Measurements from ENCODE around the gene SLC25A11.

The SLC25A11 gene

DNA sequence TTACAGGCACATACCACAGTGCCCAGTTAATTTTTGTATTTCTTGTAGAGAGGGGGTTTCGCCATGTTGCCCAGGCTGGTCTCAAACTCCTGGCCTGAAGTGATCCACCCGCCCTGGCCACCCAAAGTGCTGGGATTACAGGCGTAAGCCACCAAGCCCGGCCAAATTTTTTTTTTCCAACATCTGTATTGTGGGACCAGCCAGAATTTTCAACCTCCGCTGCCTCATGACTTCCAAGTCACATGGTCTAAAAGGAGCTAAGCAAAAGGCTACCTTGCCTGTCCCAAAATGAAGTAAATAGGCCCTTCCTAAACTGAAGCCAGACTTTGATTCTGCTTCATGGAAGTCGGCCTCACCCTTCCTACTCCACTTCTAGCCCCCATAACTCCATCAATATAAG is 32.0 kb upstream of the SLC25A11 start:
- TF ChIP-seq, protein P1, sequence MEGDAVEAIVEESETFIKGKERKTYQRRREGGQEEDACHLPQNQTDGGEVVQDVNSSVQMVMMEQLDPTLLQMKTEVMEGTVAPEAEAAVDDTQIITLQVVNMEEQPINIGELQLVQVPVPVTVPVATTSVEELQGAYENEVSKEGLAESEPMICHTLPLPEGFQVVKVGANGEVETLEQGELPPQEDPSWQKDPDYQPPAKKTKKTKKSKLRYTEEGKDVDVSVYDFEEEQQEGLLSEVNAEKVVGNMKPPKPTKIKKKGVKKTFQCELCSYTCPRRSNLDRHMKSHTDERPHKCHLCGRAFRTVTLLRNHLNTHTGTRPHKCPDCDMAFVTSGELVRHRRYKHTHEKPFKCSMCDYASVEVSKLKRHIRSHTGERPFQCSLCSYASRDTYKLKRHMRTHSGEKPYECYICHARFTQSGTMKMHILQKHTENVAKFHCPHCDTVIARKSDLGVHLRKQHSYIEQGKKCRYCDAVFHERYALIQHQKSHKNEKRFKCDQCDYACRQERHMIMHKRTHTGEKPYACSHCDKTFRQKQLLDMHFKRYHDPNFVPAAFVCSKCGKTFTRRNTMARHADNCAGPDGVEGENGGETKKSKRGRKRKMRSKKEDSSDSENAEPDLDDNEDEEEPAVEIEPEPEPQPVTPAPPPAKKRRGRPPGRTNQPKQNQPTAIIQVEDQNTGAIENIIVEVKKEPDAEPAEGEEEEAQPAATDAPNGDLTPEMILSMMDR (IDR thresholded peaks at IDR 0.05; ENCODE audit: borderline replicate concordance, control extremely low read depth, extremely low read depth, insufficient read depth, missing control alignments) = no peak
- no peak for DNase-seq (ENCODE audit: low spot score)
- in situ Hi-C loops (cut with MboI; ENCODE audit: low sequenced_read_pairs, unreplicated experiment) = loop anchor here (10.0 kb wide), 1 partner anchor 93 kb away; no protein-coding TSS in a partner anchor

- TF ChIP-seq, protein P1 (IDR thresholded peaks at IDR 0.05; ENCODE audit: borderline replicate concordance, control extremely low read depth, extremely low read depth, insufficient read depth, missing control alignments) = no peak
- in situ Hi-C loops (cut with MboI; ENCODE audit: low sequenced_read_pairs, unreplicated experiment) = loop anchor here (10.0 kb wide), 1 partner anchor 95 kb away; no protein-coding TSS in a partner anchor
- DNase-seq (ENCODE audit: low spot score) = no peak
These were observed 30.4 kb upstream of the SLC25A11 start for GRCh38 chr17:4970273-4970672.

- no peak for DNase-seq (ENCODE audit: low spot score)
- in situ Hi-C loops (cut with MboI; ENCODE audit: low sequenced_read_pairs, unreplicated experiment) = loop anchor here (10.0 kb wide), 1 partner anchor 95 kb away; no protein-coding TSS in a partner anchor
- TF ChIP-seq, protein P1 (IDR thresholded peaks at IDR 0.05; ENCODE audit: borderline replicate concordance, control extremely low read depth, extremely low read depth, insufficient read depth, missing control alignments) = no peak
These were observed 29.8 kb upstream of the SLC25A11 start for GRCh38 chr17:4969551-4970173.

- DNase-seq (ENCODE audit: low spot score) = no peak
- TF ChIP-seq, protein P1 (IDR thresholded peaks at IDR 0.05; ENCODE audit: borderline replicate concordance, control extremely low read depth, extremely low read depth, insufficient read depth, missing control alignments) = no peak
- in situ Hi-C loops (cut with MboI; ENCODE audit: low sequenced_read_pairs, unreplicated experiment) = no loop called here
These were observed 29.3 kb upstream of the SLC25A11 start for GRCh38 chr17:4969047-4969550.

GRCh38 chr17:4968486-4969046 is 28.7 kb upstream of the SLC25A11 start:
- in situ Hi-C loops (cut with MboI; ENCODE audit: low sequenced_read_pairs, unreplicated experiment) = no loop called here
- TF ChIP-seq, protein P1 (IDR thresholded peaks at IDR 0.05; ENCODE audit: borderline replicate concordance, control extremely low read depth, extremely low read depth, insufficient read depth, missing control alignments) = no peak
- no peak for DNase-seq (ENCODE audit: low spot score)

DNA sequence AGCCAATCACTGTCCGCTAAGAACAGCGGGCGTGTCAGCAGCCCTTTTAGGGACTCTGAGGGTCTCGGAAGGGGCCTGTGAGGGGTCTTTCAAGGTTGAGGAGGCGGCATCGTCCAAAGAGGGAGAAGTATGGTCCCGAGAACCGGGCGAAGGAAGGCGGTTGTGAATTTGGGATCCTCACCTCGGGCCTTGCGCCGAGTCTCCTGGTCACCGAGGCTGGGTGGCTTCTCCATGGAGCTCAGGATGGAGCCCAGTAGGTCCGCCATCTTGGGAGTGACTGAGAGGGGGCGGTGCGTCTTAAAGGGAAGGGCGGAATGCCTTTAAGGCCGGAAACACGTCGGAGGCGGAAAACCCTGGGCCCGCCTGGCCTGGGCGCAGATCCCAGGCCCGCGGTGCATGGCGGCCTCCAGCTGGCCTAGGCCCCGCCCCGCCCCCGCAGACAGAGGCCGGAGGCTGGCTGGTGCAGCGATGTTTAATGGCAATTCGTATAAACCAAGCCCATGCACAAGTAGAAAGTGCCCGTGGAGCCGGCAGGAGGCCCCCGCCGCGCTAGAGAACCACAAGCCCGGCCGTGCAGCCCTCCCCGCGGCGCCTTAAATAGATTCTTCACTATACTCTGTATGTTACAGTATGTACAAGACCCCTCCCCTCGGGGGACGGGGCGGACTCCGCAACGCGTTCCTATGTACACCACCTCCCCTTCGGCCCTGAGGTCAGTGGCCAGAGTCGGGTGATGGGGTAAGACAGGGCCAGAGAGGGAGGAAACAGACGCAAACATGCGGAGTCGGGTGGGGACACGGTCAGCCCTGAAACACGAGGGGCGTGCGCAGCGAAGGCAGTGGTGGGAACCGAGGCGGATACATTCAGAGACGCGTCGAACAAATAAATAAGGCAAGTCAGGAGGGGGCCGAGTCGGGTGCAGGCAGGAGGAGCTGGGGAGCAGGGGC is 28.0 kb upstream of the SLC25A11 start, which contains the start of gene SPAG7:
Gene SPAG7 (minus strand): TSS at position 279 of the 947 bp plus-strand sequence. CDS start 13 bp downstream, at position 266.
- in situ Hi-C loops (cut with MboI; ENCODE audit: low sequenced_read_pairs, unreplicated experiment) = no loop called here
- peak; percentile 97 for DNase-seq (ENCODE audit: low spot score)
- TF ChIP-seq, protein P1 (IDR thresholded peaks at IDR 0.05; ENCODE audit: borderline replicate concordance, control extremely low read depth, extremely low read depth, insufficient read depth, missing control alignments) = no peak
